NT2/D1 (cell line): Measurements from ENCODE around the gene SEMA6C.
"Not testable (repeated sequence)": the region's sequence is repeated elsewhere in the genome, so short reads cannot be mapped to it uniquely, and the experiment has no call there.

Experiments
- DNase-seq: peaks from one replicate; pipeline ENCODE4 v3.0.0-alpha.2; 2011; ENCODE audit warnings: low read depth, low spot score
- H3K27me3 ChIP-seq: 2 replicates; pipeline ENCODE4 v1.6.0; 2011; ENCODE audit warnings: mild to moderate bottlenecking; ENCODE audit not compliant: insufficient read length, insufficient read depth
- H3K36me3 ChIP-seq: 2 replicates; pipeline ENCODE4 v1.6.1; 2011; ENCODE audit warnings: mild to moderate bottlenecking, low read length, mixed read lengths; ENCODE audit not compliant: insufficient read depth, insufficient read length
- H3K4me1 ChIP-seq: 2 replicates; pipeline ENCODE4 v1.5.1; 2011; ENCODE audit not compliant: insufficient read depth, insufficient read length
- H3K4me3 ChIP-seq: 2 replicates; pipeline ENCODE4 v1.5.1; 2011; ENCODE audit warnings: low read depth; ENCODE audit not compliant: insufficient read length
- H3K9ac ChIP-seq: 2 replicates; pipeline ENCODE4 v1.6.0; 2011; ENCODE audit warnings: low read depth; ENCODE audit not compliant: insufficient read length
- H3K9me3 ChIP-seq: 2 replicates; pipeline ENCODE4 v1.5.1; 2011; ENCODE audit warnings: mild to moderate bottlenecking, low read length; ENCODE audit not compliant: insufficient read depth
- SUZ12 ChIP-seq: IDR thresholded peaks from 2 replicates; pipeline ENCODE4 v1.6.1; 2011; ENCODE audit not compliant: insufficient read length, insufficient read depth; ENCODE audit errors: extremely low read depth
- YY1 ChIP-seq: IDR thresholded peaks from 2 replicates; pipeline ENCODE4 v1.6.1; 2011; ENCODE audit not compliant: insufficient read length, insufficient read depth
- ZNF274 ChIP-seq: IDR thresholded peaks from 2 replicates; pipeline ENCODE4 v1.6.1; 2011; ENCODE audit warnings: mild to moderate bottlenecking, low read depth, low read length

Gene SEMA6C, protein sequence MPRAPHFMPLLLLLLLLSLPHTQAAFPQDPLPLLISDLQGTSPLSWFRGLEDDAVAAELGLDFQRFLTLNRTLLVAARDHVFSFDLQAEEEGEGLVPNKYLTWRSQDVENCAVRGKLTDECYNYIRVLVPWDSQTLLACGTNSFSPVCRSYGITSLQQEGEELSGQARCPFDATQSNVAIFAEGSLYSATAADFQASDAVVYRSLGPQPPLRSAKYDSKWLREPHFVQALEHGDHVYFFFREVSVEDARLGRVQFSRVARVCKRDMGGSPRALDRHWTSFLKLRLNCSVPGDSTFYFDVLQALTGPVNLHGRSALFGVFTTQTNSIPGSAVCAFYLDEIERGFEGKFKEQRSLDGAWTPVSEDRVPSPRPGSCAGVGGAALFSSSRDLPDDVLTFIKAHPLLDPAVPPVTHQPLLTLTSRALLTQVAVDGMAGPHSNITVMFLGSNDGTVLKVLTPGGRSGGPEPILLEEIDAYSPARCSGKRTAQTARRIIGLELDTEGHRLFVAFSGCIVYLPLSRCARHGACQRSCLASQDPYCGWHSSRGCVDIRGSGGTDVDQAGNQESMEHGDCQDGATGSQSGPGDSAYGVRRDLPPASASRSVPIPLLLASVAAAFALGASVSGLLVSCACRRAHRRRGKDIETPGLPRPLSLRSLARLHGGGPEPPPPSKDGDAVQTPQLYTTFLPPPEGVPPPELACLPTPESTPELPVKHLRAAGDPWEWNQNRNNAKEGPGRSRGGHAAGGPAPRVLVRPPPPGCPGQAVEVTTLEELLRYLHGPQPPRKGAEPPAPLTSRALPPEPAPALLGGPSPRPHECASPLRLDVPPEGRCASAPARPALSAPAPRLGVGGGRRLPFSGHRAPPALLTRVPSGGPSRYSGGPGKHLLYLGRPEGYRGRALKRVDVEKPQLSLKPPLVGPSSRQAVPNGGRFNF

DNA sequence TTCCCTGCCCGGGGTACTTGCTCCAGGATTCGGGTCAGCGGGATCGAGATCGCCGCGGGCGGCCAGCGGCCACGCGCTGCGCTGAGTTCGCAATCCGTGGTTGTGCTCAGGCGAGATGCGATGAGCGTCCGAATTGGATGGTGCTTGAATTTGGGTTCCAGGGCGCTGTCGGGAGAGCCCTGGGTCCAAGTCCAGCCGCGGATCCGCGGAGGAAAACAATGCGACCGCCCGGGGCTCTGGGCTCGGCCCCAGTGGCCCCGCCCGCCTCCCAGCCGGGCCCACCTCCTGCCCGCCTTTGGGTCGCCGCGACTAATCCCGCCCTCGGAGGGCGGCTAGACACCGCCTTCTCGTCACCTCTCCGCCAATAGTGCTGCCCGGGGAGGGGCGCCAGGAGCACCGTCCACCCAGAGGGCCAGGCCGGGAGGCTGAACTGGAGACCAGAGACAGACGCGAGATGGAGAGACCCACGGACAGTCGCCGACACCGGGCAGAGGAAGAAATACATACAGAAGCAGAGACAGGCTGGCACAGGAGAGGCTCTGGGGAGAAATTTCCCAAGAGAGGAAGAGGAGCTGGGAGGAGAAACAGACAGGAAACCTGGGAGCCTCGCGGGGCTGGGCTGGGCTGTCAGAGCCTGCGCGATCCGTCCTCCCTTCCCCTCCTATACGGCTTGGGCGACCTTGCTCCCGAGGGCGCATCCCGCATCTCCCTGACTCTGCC, at the start of gene SEMA6C:
TSS of gene SEMA6C (minus strand) at position 220 of the 720 bp plus-strand sequence. CDS start 4,010 bp downstream, outside the sequence.
- H3K27me3 ChIP-seq: peaks cover 10% of the 10 kb centered on the region
- peaks cover 8% of the 10 kb centered on the region for H3K36me3 ChIP-seq
- TF ChIP-seq ZNF274 (no peak), YY1 (no peak), SUZ12 (no peak)
- no peaks in the 10 kb centered on the region for H3K9me3 ChIP-seq
- H3K4me1 ChIP-seq: peaks cover 30% of the 10 kb centered on the region
- H3K4me3 ChIP-seq: peak within 1 kb of the TSS; percentile 82
- DNase-seq: peak; percentile 91
- peak within 1 kb of the TSS; percentile 89 for H3K9ac ChIP-seq

DNA sequence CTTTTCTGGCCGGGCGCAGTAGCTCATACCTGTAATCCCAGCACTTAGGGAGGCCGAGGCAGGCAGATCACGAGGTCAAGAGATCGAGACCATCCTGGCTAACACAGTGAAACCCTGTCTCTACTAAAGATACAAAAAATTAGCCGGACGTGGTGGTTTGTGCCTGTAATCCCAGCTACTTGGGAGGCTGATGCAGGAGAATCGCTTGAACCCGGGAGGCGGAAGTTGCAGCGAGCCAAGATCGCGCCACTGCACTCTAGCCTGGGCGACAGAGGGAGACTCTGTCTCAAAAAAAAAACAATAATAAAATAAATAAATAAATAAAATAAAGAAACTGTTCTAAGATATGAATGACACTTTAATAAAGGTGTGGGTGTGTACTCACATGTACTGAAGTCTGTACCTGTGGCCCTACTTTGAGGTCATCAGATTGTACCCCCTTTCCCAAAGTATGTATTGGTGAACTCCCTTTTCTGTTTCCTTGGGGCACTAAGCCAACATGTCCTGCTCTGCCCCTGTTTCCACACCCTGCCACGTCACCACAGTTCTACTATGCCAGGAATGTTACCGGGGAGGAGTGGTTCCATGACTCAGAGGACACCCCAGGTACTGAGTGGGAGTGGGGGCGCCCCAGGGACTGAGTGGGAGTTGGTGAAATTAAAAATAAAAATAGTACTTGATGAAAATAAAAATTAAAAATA, 48.6 kb upstream of the SEMA6C start:
- H3K36me3 ChIP-seq, H3K4me3 ChIP-seq, H3K27me3 ChIP-seq, H3K9ac ChIP-seq, H3K9me3 ChIP-seq, H3K4me1 ChIP-seq, DNase-seq: not testable (repeated sequence)

DNA sequence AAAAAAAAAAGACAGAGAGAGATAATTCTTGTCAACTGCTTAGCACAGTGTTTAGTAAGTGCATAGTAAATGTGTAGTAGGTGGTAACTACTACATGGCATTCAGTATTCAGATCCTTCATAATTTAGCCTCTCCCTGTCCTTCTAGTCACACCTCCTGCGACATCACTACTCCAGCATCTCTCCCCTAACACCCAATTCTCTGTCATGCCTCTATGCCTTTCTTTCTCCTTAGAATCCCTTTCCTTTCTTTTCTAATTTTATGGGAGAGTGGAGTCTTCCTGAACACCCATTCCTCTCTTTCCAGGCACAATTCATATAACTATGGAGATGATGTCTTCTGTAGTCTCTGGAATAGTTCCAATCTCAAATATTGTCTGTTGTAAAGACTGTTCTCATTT, 47.4 kb upstream of the SEMA6C start:
- no peak overlapping the region for H3K4me3 ChIP-seq
- peaks cover 3% of the 10 kb centered on the region for H3K4me1 ChIP-seq
- no peaks in the 10 kb centered on the region for H3K36me3 ChIP-seq
- TF ChIP-seq ZNF274 (no peak), YY1 (no peak), SUZ12 (no peak)
- H3K9ac ChIP-seq: no peak overlapping the region
- H3K9me3 ChIP-seq: no peaks in the 10 kb centered on the region
- DNase-seq: no peak
- no peaks in the 10 kb centered on the region for H3K27me3 ChIP-seq

DNA sequence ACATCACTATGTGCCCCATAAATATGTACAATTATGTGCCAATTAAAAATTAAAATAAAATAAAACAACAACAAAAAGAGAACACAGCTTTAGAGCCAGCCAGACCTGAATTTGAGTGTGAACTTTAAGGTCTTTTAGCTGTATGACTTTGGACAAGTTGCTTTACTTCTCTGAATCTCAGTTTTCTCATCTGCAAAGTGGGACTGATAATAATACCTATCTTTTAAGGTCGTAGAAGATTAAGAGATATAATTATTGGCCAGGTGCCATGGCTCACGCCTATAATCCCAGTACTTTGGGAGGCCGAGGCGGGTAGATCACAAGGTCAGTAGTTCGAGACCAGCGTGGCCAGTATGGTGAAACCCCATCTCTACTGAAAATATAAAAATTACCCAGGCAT, 46.9 kb upstream of the SEMA6C start:
- Histone ChIP-seq H3K9me3 (no peaks in the 10 kb centered on the region), H3K4me1 (peaks cover 3% of the 10 kb centered on the region), H3K9ac (no peak overlapping the region), H3K27me3 (no peaks in the 10 kb centered on the region), H3K36me3 (peaks cover 2% of the 10 kb centered on the region), H3K4me3 (no peak overlapping the region)
- TF ChIP-seq YY1: no peak
- TF ChIP-seq SUZ12: no peak
- no peak for TF ChIP-seq ZNF274
- DNase-seq: no peak

DNA sequence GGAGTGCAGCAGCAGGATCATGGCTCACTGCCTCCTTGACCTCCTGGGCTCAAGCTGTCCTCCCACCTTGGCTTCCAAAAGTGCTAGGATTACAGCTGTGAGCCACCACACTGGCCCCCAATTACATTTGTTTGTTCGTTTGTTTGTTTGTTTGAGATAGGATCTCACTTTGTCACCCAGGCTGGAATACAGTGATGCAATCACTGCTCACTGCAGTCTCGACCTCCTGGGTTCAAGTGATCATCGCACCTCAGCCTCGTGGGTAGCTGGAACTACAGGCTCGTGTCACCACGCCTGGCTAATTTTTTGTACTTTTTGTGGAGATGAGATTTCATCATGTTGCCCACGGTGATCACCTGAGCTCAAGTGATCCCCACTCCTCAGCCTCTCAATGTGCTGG, 45.6 kb upstream of the SEMA6C start:
- Histone ChIP-seq H3K9me3 (no peaks in the 10 kb centered on the region), H3K4me1 (peaks cover 3% of the 10 kb centered on the region), H3K27me3 (no peaks in the 10 kb centered on the region), H3K36me3 (peaks cover 11% of the 10 kb centered on the region), H3K4me3 (no peak overlapping the region), H3K9ac (no peak overlapping the region)
- no peak for DNase-seq
- TF ChIP-seq SUZ12 (no peak), ZNF274 (no peak), YY1 (no peak)

DNA sequence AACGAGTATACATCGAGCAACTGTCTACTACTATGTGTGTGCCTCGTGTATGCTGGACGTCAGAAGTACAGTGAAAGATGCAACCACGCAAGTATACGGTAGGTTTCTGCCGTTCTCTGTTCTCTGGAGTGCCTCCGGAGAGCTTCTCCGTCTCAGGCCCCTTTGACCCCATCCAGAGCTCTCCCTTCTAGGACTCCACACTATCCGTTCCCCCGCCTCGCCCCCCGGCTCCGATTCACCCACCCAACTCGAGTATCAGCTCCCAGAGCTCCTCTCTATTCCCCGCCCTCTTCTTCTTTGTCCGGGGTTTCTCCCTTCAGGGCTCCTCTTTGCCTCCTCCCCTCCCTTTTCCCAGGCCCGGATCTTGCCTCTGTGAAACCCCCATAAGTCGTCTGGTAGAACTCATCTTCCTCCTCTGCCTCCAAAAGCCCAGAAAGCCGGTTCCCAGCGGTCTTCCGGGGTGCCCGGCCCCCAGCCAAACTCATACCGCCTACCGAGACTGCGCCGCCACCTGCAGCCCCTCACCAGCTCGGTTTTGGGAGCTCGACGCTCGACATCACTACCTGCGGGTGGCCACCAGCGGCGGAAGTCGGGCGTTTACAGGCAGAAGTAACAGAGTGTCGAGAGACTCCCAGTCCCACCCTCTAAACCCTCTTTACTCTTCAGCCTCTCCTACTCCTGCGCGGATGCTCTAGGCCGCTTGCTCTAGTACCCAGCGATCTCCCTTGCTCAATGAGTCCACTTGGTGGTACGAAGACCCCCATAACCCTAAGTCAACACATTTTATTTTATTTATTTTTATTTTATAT, 43.4 kb upstream of the SEMA6C start, which contains the start of gene VPS72:
TSS of gene VPS72 (minus strand) at position 561 of the 809 bp plus-strand sequence. CDS start at position 485, 76 bp downstream.
- Histone ChIP-seq H3K4me3 (peak within 1 kb of the TSS; percentile 82), H3K36me3 (peaks cover 30% of the 10 kb centered on the region), H3K9me3 (no peaks in the 10 kb centered on the region), H3K9ac (peak within 1 kb of the TSS; percentile 85), H3K4me1 (no peaks in the 10 kb centered on the region), H3K27me3 (no peaks in the 10 kb centered on the region)
- peak; percentile 91 for DNase-seq
- no peak for TF ChIP-seq YY1

DNA sequence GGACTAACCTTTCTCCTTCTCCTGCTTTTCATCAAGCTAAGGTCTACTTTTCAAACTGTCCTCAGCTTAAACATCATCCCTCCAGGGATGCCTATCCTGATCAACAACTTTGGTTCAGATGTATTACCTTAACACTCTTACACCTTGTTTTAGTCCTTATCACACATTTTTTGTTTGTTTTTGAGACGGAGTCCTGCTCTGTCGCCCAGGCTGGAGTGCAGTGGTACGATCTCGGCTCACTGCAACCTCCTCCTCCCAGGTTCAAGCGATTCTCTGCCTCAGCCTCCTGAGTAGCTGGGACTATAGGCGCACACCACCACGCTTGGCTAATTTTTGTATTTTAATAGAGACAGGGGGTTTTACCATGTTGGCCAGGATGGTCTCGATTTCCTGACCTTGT, 42.2 kb upstream of the SEMA6C start:
- H3K36me3 ChIP-seq: peaks cover 42% of the 10 kb centered on the region
- not testable (repeated sequence) for H3K9me3 ChIP-seq, H3K27me3 ChIP-seq, H3K4me1 ChIP-seq, DNase-seq
- peak overlapping the region; percentile 82 for H3K4me3 ChIP-seq
- peak overlapping the region; percentile 85 for H3K9ac ChIP-seq
